Dedifferentiated amniotic fluid mesenchymal stem cell (primary cell): Measurements from ENCODE around the gene DTWD2.
"Not testable (repeated sequence)": the region's sequence is repeated elsewhere in the genome, so short reads cannot be mapped to it uniquely, and the experiment has no call there.

ENCODE experiments used
- DNase-seq: peaks from one replicate; pipeline ENCODE4 v3.0.0-alpha.2; 2016; ENCODE audit errors: extremely low spot score

Gene DTWD2

GRCh38 chr5:118996098-118996497 is 7.8 kb upstream of the DTWD2 start:
- DNase-seq, result no peak

DNA sequence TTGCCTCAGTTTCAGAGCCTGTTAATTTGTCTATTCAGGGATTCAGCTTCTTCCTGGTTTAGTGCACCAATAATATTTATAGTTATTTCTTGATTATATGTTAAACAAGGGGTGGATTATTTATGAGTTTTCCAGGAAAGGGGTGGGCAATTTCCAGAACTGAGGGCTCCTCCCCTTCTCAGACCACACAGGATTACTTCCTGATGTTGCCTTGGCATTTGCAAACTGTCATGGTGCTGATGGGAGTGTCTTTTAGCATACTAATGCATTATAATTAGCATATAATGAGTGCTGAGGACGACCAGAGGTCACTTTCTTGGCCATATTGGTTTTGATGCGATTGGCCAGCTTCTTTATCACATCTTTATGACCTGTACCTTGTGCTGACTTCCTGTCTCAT is 6.2 kb upstream of the DTWD2 start:
- no peak for DNase-seq

- DNase-seq, result not testable (repeated sequence)
These were observed 4.8 kb upstream of the DTWD2 start for GRCh38 chr5:118993118-118993517.

GRCh38 chr5:118992055-118992454 is 3.7 kb upstream of the DTWD2 start:
- DNase-seq, result not testable (repeated sequence)

- DNase-seq, result no peak
These were observed 2.2 kb upstream of the DTWD2 start for GRCh38 chr5:118990582-118990981.

- DNase-seq, result no peak
These were observed 1.5 kb upstream of the DTWD2 start for GRCh38 chr5:118989816-118990215.

DNA sequence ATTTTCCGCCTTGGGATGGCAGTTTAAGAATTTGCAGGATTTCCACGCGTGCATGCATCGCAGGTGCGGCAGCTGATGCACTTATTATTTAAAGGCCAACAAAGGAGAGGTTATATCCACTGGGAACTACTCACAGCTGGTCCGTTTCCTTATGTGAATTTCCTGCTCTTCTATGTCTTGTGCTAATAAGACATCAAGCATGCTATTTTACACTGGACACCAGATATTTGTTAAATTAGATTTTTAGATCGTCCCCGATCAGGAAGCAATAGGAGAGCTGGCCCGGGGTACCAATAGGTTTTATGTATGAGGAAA is 476 bp upstream of the DTWD2 start:
- no peak for DNase-seq

DNA sequence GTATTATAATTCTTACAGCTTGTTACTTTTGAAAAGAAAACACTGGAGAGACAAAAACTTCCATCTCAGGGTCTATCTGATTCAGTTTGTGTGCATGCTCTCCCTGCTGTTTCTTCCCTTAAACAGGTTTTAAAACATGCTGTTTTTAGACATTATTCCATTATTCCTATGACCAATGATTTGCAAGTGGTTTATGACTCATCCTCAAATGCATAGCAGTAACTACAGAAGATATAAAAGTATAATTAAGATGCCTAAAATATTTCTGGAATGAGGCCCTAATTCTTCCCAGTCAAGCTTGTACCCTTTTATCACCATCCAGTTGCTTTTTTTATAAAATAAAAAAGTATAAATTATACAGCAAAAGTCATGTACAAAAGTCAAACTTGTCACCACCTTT is 3.7 kb downstream of the DTWD2 start:
- no peak for DNase-seq

DNA sequence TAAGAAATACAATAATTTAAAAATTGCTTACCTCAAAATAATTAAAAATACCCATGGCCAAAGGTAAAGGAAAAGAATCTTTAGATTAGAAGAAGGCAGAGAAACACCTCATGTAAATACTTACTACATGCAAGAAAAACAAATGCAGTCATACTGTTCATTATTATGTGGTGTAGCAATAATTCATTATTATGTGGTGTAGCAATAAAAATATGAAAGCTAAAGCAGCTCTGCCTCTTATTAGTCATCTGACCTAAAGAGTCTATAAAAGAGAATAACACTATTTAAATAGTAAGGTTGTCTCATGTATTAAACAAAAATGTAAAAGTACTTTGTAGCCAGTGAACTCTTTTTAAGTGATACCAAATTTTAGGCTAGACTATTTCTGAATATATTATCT is 6.6 kb downstream of the DTWD2 start:
- DNase-seq, result no peak

GRCh38 chr5:118980438-118980837 is 7.9 kb downstream of the DTWD2 start:
- no peak for DNase-seq

GRCh38 chr5:118980017-118980416 is 8.3 kb downstream of the DTWD2 start:
- no peak for DNase-seq

DNA sequence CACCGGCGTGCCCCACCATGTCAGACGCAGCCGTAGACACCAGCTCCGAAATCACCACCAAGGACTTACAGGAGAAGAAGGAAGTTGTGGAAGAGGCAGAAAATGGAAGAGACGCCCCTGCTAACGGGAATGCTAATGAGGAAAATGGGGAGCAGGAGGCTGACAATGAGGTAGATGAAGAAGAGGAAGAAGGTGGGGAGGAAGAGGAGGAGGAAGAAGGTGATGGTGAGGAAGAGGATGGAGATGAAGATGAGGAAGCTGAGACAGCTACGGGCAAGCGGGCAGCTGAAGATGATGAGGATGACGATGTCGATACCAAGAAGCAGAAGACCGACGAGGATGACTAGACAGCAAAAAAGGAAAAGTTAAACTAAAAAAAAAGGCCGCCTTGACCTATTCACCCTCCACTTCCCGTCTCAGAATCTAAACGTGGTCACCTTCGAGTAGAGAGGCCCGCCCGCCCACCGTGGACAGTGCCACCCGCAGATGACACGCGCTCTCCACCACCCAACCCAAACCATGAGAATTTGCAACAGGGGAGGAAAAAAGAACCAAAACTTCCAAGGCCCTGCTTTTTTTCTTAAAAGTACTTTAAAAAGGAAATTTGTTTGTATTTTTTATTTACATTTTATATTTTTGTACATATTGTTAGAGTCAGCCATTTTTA is 14.4 kb downstream of the DTWD2 start:
- DNase-seq, result not testable (repeated sequence)

DNA sequence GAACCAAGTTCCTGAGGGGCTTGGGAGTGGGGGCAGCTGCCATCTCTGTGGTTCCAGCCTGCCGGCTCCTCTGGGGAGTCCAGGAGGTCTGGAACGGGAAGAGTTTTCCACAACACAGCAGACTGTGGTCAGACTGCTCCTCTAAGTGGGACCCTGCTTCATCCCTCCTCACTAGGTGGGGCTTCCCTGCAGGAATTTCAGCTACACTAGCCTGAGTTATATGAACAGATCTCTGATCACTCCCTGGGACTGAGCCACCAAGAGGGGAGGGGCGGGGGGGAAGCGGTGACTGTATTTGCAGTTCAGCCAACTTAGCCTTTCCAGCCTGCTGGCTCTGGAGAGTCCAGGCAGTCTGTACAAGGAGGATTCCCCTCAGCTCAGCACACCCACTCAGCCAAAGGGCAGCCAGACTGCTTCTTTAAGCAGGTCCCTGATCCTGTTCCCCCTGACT is 19.4 kb downstream of the DTWD2 start:
- DNase-seq, result no peak

DNA sequence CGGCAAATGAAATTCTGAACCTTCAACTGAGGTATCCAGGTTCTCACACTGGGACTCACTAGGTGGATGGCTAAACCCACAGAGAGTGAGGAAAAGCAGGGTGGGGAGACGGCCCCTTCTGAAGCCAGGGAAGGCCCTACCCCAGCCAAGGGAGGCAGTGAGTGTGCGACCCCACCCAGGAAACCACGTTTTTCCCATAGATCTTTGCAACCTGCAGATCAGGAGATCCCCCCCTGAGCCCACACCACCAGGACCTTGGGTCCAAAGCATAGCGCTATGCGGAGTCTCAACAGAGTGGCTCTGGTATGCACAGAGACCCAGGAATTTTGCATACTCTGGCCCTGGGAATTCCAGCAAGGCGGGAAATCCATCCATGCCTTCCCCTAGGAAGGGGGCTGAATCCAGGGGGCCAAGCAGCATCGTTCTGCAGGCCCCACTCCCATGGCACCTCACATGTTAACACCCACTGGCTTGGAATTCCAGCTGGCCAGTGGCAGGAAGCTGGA is 19.9 kb downstream of the DTWD2 start:
- no peak for DNase-seq

GRCh38 chr5:118967059-118967508 is 21.3 kb downstream of the DTWD2 start:
- no peak for DNase-seq

DNA sequence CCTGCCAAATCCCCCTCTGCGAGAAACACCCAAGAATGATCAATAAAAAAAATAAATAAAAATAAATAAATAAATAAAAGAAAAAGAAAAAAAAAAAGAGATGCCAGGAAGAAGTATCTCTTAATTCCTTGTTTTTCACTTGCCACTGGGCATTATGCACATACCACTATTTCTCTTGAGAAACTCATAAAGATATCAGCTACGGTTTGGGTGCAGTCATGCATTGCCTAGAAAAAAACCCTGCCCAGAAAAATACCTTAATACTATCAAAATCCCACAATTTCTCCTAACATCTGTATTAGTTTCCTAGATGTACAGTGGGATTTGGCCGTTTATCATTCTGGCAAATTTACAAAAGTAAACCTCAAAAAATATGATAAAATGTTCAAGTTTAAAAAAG is 22.5 kb downstream of the DTWD2 start:
- DNase-seq, result no peak

GRCh38 chr5:118964970-118965369 is 23.4 kb downstream of the DTWD2 start:
- not testable (repeated sequence) for DNase-seq

GRCh38 chr5:118964388-118964787 is 24.0 kb downstream of the DTWD2 start:
- DNase-seq, result not testable (repeated sequence)

DNA sequence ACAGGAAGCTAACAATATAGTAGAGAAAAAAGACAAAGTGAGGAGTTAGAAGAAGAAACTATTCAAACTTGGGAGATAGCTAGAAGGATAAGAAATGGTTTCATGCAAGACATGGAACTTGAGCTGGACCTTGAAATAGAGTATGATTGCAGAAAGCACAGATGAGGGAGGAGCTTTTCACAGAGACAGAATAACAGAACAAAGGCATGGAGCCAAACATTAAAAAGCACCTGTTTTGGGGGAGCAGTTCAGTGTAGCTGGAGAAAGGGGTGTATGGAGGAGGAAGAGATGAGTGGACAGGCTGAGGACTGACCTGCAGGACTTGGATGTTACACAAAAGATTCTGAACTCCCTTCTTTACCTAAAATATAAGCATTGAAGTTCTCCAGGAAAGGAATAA is 25.2 kb downstream of the DTWD2 start:
- no peak for DNase-seq

DNA sequence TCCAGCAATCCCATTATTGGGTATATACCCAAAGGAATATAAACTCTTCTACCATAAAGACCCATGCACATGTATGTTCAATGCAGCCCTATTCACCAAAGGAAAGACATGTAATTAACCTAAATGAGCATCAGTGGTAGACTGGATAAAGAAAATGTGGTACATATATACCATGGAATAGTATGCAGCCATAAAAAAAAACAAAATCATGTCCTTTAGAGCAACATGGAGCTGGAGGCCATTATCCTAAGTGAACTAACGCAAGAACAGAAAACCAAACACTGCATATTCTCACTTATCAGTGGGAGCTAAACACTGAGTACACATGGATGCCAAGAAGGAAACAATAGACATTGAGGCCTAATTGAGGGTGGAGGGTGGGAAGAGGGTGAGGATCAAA is 27.8 kb downstream of the DTWD2 start:
- no peak for DNase-seq

DNA sequence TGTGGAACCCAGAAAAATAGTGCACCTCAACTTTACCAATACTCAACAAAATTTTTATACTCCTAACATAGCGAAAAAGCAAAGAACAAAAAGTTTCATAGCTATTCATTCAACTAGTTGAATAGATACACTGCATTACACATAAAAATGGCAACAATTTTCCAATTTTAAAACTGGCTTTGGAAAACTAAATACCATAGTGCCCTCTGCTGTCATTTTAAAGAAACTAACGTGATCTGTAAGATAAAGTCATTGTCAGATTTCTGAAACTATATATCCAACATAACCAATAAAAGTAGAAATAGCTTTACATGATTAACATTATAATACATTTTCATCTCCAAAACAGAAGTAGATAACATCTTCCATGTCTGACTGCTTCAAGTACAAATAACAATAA is 31.6 kb downstream of the DTWD2 start:
- peak; percentile 34 for DNase-seq

- DNase-seq, result no peak
These were observed 34.7 kb downstream of the DTWD2 start for GRCh38 chr5:118953652-118954005.

- DNase-seq, result no peak
These were observed 35.2 kb downstream of the DTWD2 start for GRCh38 chr5:118952992-118953651.

GRCh38 chr5:118952306-118952705 is 36.0 kb downstream of the DTWD2 start:
- not testable (repeated sequence) for DNase-seq
